Naive thymus-derived CD4-positive, alpha-beta T cell (primary cell): ENCODE data around the gene GNA14. TPM values are rescaled to one million over a fixed set of nuclear protein-coding genes. Genes with fewer than 3 reads are reported as not detected.

Source experiments
- ATAC-seq: fragments of 150-1000 bp; cut with Tn5 transposase; 2 replicates; pipeline ENCODE4 v1.10.0; 2021; ENCODE audit warnings: mild to moderate bottlenecking, moderate library complexity
- CTCF ChIA-PET: fragments of 350-600 bp; sonication (Branson Sonifier 250); formaldehyde crosslinking; loops from one replicate; lab custom pipeline; 2021; ENCODE audit warnings: antibody characterized with exemption; lab: Charles Lee
- POLR2A ChIA-PET: fragments of 350-600 bp; sonication (Branson Sonifier 250); formaldehyde crosslinking; loops from one replicate; lab custom pipeline; 2021; ENCODE audit warnings: antibody characterized with exemption, inconsistent platforms; lab: Charles Lee
- DNase-seq, 9 donors: peaks; one replicate each; pipeline versions ENCODE4 v3.0.0 to v3.0.0-alpha.2; 2020 to 2022; ENCODE audit warnings: mixed read lengths in 1 of 9
- H3K27ac ChIP-seq: one replicate; pipeline ENCODE4 v1.7.0; 2013; ENCODE audit warnings: mild to moderate bottlenecking, low read depth, low read length, moderate library complexity
- H3K27me3 ChIP-seq, 2 donors: one replicate each; pipeline ENCODE4 v1.7.0; 2013; ENCODE audit warnings: low read length in 2 of 2, mild to moderate bottlenecking in 2 of 2, moderate library complexity in 2 of 2; ENCODE audit not compliant: control insufficient read depth in 2 of 2, insufficient read depth in 2 of 2
- H3K36me3 ChIP-seq, 3 experiments: 1 replicate in 2 of 3; 2 replicates in 1 of 3; pipeline ENCODE4 v1.7.0; 2013; ENCODE audit warnings: low read length in 3 of 3, mild to moderate bottlenecking in 3 of 3, moderate library complexity in 1 of 3; ENCODE audit not compliant: insufficient read depth in 3 of 3, control insufficient read depth in 2 of 3
- H3K4me1 ChIP-seq, 2 donors: one replicate each; pipeline ENCODE4 v1.7.0; 2013; ENCODE audit warnings: low read length in 2 of 2, mild to moderate bottlenecking in 2 of 2, moderate library complexity in 1 of 2; ENCODE audit not compliant: control insufficient read depth in 2 of 2, insufficient read depth in 2 of 2
- H3K4me3 ChIP-seq: 2 replicates; pipeline ENCODE4 v1.7.0; 2013; ENCODE audit warnings: mild to moderate bottlenecking, low read length
- H3K9me3 ChIP-seq, 3 experiments: 1 replicate in 2 of 3; 2 replicates in 1 of 3; pipeline ENCODE4 v1.7.0; 2013; ENCODE audit warnings: low read length in 3 of 3; ENCODE audit not compliant: control insufficient read depth in 2 of 3
- H3K27ac Mint-ChIP-seq, 9 donors: one replicate each; pipeline ENCODE4 v1.8.0; 2020 to 2022; ENCODE audit warnings: mixed read lengths in 9 of 9, mild to moderate bottlenecking in 8 of 9, moderate library complexity in 5 of 9, inconsistent platforms in 2 of 9
- H3K27me3 Mint-ChIP-seq, 5 donors: one replicate each; pipeline ENCODE4 v1.8.0; 2021 to 2022; ENCODE audit warnings: mixed read lengths in 5 of 5, mild to moderate bottlenecking in 1 of 5
- H3K36me3 Mint-ChIP-seq, 5 donors: one replicate each; pipeline ENCODE4 v1.8.0; 2020 to 2022; ENCODE audit warnings: mixed read lengths in 5 of 5, mild to moderate bottlenecking in 3 of 5, inconsistent platforms in 1 of 5
- H3K4me1 Mint-ChIP-seq, 7 donors: one replicate each; pipeline ENCODE4 v1.8.0; 2020 to 2022; ENCODE audit warnings: mixed read lengths in 7 of 7, mild to moderate bottlenecking in 3 of 7, inconsistent platforms in 1 of 7
- H3K4me3 Mint-ChIP-seq, 10 donors: one replicate each; pipeline ENCODE4 v1.8.0; 2020 to 2022; ENCODE audit warnings: mild to moderate bottlenecking in 10 of 10, mixed read lengths in 10 of 10, moderate library complexity in 6 of 10, inconsistent platforms in 2 of 10
- H3K9me3 Mint-ChIP-seq, 11 donors: one replicate each; pipeline ENCODE4 v1.8.0; 2020 to 2022; ENCODE audit warnings: mixed read lengths in 11 of 11, mild to moderate bottlenecking in 4 of 11, inconsistent platforms in 1 of 11, moderate library complexity in 1 of 11
- intact Hi-C, 2 donors: fragments of 100-400 bp; cut with micrococcal nuclease; formaldehyde crosslinking; loops; one replicate each; pipeline ENCODE4 v1.15.1; 2023
- polyA plus RNA-seq, 2 donors: library from polyadenylated mRNA; unstranded; fragments of 300-500 nt; fragmentation: Illumina TruSeq; gene quantifications; one replicate each; pipeline ENCODE4 v1.2.3, GENCODE V29; 2021
- total RNA-seq, 6 experiments: library from RNA in 5 of 6; stranded (reverse) in 5 of 6; gene quantifications; 1 replicate in 5 of 6; 2 replicates in 1 of 6; pipeline ENCODE4 v1.2.3 and lab custom pipeline; 2021 to 2026

The GNA14 gene
- total and polyA plus RNA-seq, 7 experiments from 2014 or later: 0.34 TPM; not detected in 6

- intact Hi-C loops: no loop called here
- Mint-ChIP-seq H3K27me3 (peaks cover 0 to 12% (median 4%) of the 10 kb centered on the region in 5 donors), H3K27ac (no peak overlapping the region), H3K9me3 (peaks cover 0 to 2% (median 0%) of the 10 kb centered on the region in 11 donors), H3K4me1 (peaks cover 0 to 2% (median 0%) of the 10 kb centered on the region in 7 donors), H3K36me3 (no peaks in the 10 kb centered on the region), H3K4me3 (no peak overlapping the region)
- Histone ChIP-seq H3K36me3 (no peaks in the 10 kb centered on the region), H3K27me3 (no peaks in the 10 kb centered on the region), H3K27ac (no peak overlapping the region), H3K4me1 (no peaks in the 10 kb centered on the region), H3K4me3 (no peak overlapping the region), H3K9me3 (no peaks in the 10 kb centered on the region)
- POLR2A ChIA-PET: no interaction called here
- CTCF ChIA-PET: no interaction called here
- DNase-seq (no peak), ATAC-seq (no peak)
Measured at GRCh38 chr9:77507212-77507961, 140.7 kb downstream of the GNA14 start.

- H3K27ac Mint-ChIP-seq: no peak overlapping the region
- ATAC-seq: no peak
- peaks cover 0 to 2% (median 0%) of the 10 kb centered on the region in 11 donors for H3K9me3 Mint-ChIP-seq
- peaks cover 0 to 2% (median 0%) of the 10 kb centered on the region in 7 donors for H3K4me1 Mint-ChIP-seq
- no peak overlapping the region for H3K27ac ChIP-seq
- CTCF ChIA-PET: no interaction called here
- no peaks in the 10 kb centered on the region for H3K9me3 ChIP-seq
- H3K36me3 ChIP-seq: no peaks in the 10 kb centered on the region
- H3K4me3 Mint-ChIP-seq: no peak overlapping the region
- intact Hi-C loops: no loop called here
- H3K27me3 Mint-ChIP-seq: peaks cover 0 to 23% (median 4%) of the 10 kb centered on the region in 5 donors
- no peaks in the 10 kb centered on the region for H3K27me3 ChIP-seq
- H3K36me3 Mint-ChIP-seq: no peaks in the 10 kb centered on the region
- POLR2A ChIA-PET: no interaction called here
- H3K4me3 ChIP-seq: no peak overlapping the region
- DNase-seq: no peak
- no peaks in the 10 kb centered on the region for H3K4me1 ChIP-seq
Measured at GRCh38 chr9:77505232-77505631, 142.9 kb downstream of the GNA14 start.

- intact Hi-C loops: no loop called here
- Mint-ChIP-seq H3K4me1 (peaks cover 0 to 2% (median 0%) of the 10 kb centered on the region in 7 donors), H3K4me3 (no peak overlapping the region), H3K9me3 (peaks cover 0 to 2% (median 0%) of the 10 kb centered on the region in 11 donors), H3K36me3 (no peaks in the 10 kb centered on the region), H3K27me3 (peaks cover 0 to 23% (median 4%) of the 10 kb centered on the region in 5 donors), H3K27ac (no peak overlapping the region)
- ChIA-PET POLR2A (no interaction called here), CTCF (no interaction called here)
- H3K4me3 ChIP-seq: no peak overlapping the region
- H3K27ac ChIP-seq: no peak overlapping the region
- H3K27me3 ChIP-seq: no peaks in the 10 kb centered on the region
- H3K4me1 ChIP-seq: no peaks in the 10 kb centered on the region
- ATAC-seq (no peak), DNase-seq (no peak)
- no peaks in the 10 kb centered on the region for H3K9me3 ChIP-seq
- no peaks in the 10 kb centered on the region for H3K36me3 ChIP-seq
Measured at GRCh38 chr9:77502568-77502967, 145.6 kb downstream of the GNA14 start.

GRCh38 chr9:77498891-77499290 lies 149.2 kb downstream of the GNA14 start:
- no peak overlapping the region for H3K4me3 Mint-ChIP-seq
- Histone ChIP-seq H3K4me3 (no peak overlapping the region), H3K27me3 (no peaks in the 10 kb centered on the region), H3K27ac (no peak overlapping the region), H3K9me3 (no peaks in the 10 kb centered on the region), H3K4me1 (no peaks in the 10 kb centered on the region), H3K36me3 (no peaks in the 10 kb centered on the region)
- no peaks in the 10 kb centered on the region for H3K36me3 Mint-ChIP-seq
- peaks cover 0 to 2% (median 0%) of the 10 kb centered on the region in 7 donors for H3K4me1 Mint-ChIP-seq
- no peak for ATAC-seq
- no peak overlapping the region for H3K27ac Mint-ChIP-seq
- ChIA-PET POLR2A (no interaction called here), CTCF (no interaction called here)
- intact Hi-C loops: loop anchor here in 1 of 2 donors (1.0 kb wide), 1 partner anchor 22 kb away; no protein-coding TSS in a partner anchor
- H3K27me3 Mint-ChIP-seq: peaks cover 0 to 15% (median 4%) of the 10 kb centered on the region in 5 donors
- no peak for DNase-seq
- H3K9me3 Mint-ChIP-seq: peaks cover 0 to 2% (median 0%) of the 10 kb centered on the region in 11 donors

GRCh38 chr9:77497322-77498198 lies 150.6 kb downstream of the GNA14 start:
- Histone ChIP-seq H3K9me3 (no peaks in the 10 kb centered on the region), H3K36me3 (no peaks in the 10 kb centered on the region), H3K27ac (no peak overlapping the region), H3K4me1 (no peaks in the 10 kb centered on the region), H3K27me3 (no peaks in the 10 kb centered on the region), H3K4me3 (no peak overlapping the region)
- DNase-seq (no peak), ATAC-seq (no peak)
- POLR2A ChIA-PET: no interaction called here
- Mint-ChIP-seq H3K27me3 (peaks cover 0 to 14% (median 0%) of the 10 kb centered on the region in 5 donors), H3K9me3 (peaks cover 0 to 2% (median 0%) of the 10 kb centered on the region in 11 donors), H3K4me1 (no peaks in the 10 kb centered on the region), H3K27ac (no peak overlapping the region), H3K36me3 (no peaks in the 10 kb centered on the region), H3K4me3 (no peak overlapping the region)
- CTCF ChIA-PET: interaction anchor here (0.6 kb wide), 1 partner anchor 40 kb away, joined by 3 read pairs; no protein-coding TSS in a partner anchor
- intact Hi-C loops: loop anchor here in 1 of 2 donors (1.0 kb wide), 1 partner anchor 24 kb away; no protein-coding TSS in a partner anchor

- H3K4me1 Mint-ChIP-seq: no peaks in the 10 kb centered on the region
- Histone ChIP-seq H3K36me3 (no peaks in the 10 kb centered on the region), H3K4me3 (no peak overlapping the region), H3K9me3 (no peaks in the 10 kb centered on the region), H3K4me1 (no peaks in the 10 kb centered on the region), H3K27ac (no peak overlapping the region), H3K27me3 (no peaks in the 10 kb centered on the region)
- H3K9me3 Mint-ChIP-seq: peaks cover 0 to 16% (median 4%) of the 10 kb centered on the region in 11 donors
- peaks cover 0 to 16% (median 4%) of the 10 kb centered on the region in 5 donors for H3K27me3 Mint-ChIP-seq
- ChIA-PET POLR2A (no interaction called here), CTCF (no interaction called here)
- no peak overlapping the region for H3K4me3 Mint-ChIP-seq
- H3K36me3 Mint-ChIP-seq: no peaks in the 10 kb centered on the region
- ATAC-seq (no peak), DNase-seq (no peak)
- H3K27ac Mint-ChIP-seq: no peak overlapping the region
- intact Hi-C loops: no loop called here
Measured at GRCh38 chr9:77495834-77496671, 152.1 kb downstream of the GNA14 start.
